HL-60 (cell line): ENCODE data around the gene LRRK1.

ENCODE experiments used
- DNase-seq, 2 experiments: peaks; one replicate each; pipeline ENCODE4 v3.0.0-alpha.2; 2010 to 2020; ENCODE audit warnings: low read depth in 1 of 2, low spot score in 1 of 2
- H3K27ac ChIP-seq: fragments of 250-450 bp; sonication (Bioruptor Pico); replicated peaks from 2 replicates; pipeline ENCODE4 v1.5.1; 2020; ENCODE audit warnings: mild to moderate bottlenecking, moderate library complexity
- H3K27me3 ChIP-seq: fragments of 250-450 bp; sonication (Bioruptor Pico); 2 replicates; pipeline ENCODE4 v1.5.1; 2021; ENCODE audit warnings: mild to moderate bottlenecking, moderate library complexity; ENCODE audit not compliant: insufficient read depth, poor library complexity, severe bottlenecking
- H3K4me3 ChIP-seq: replicated peaks from 2 replicates; pipeline ENCODE4 v1.5.1; 2011; ENCODE audit warnings: mild to moderate bottlenecking, control low read depth, low read length; ENCODE audit not compliant: insufficient read depth
- CTCF ChIP-seq: IDR thresholded peaks from one replicate; pipeline ENCODE4 v1.5.1; 2011; ENCODE audit warnings: low read length, control low read depth, inconsistent platforms; ENCODE audit not compliant: insufficient read depth
- GABPA ChIP-seq: IDR thresholded peaks from 2 replicates; pipeline ENCODE4 v1.6.1; 2012; ENCODE audit warnings: low read depth
- POLR2AphosphoS5 ChIP-seq: IDR thresholded peaks from 2 replicates; pipeline ENCODE4 v1.6.1; 2012; ENCODE audit warnings: low read depth
- REST ChIP-seq: IDR thresholded peaks from 2 replicates; pipeline ENCODE4 v1.6.1; 2012; ENCODE audit warnings: low read depth; ENCODE audit not compliant: insufficient replicate concordance
- SPI1 ChIP-seq: IDR thresholded peaks from 2 replicates; pipeline ENCODE4 v1.6.1; 2012; ENCODE audit warnings: low read depth, mild to moderate bottlenecking, borderline replicate concordance

The LRRK1 gene

GRCh38 chr15:100928632-100929280 lies 9.6 kb downstream of the LRRK1 start:
- Histone ChIP-seq H3K27me3 (no peaks in the 10 kb centered on the region), H3K4me3 (no peak overlapping the region), H3K27ac (no peak overlapping the region)
- TF ChIP-seq GABPA (no peak), SPI1 (no peak), POLR2AphosphoS5 (no peak), CTCF (no peak), REST (no peak)
- DNase-seq: no peak

GRCh38 chr15:100929641-100930042 lies 10.5 kb downstream of the LRRK1 start:
- no peak for DNase-seq
- Histone ChIP-seq H3K27me3 (no peaks in the 10 kb centered on the region), H3K27ac (no peak overlapping the region), H3K4me3 (no peak overlapping the region)
- no peak for TF ChIP-seq GABPA
- TF ChIP-seq CTCF: no peak
- TF ChIP-seq POLR2AphosphoS5: no peak
- TF ChIP-seq SPI1: no peak
- TF ChIP-seq REST: no peak

GRCh38 chr15:100930306-100930848 lies 11.2 kb downstream of the LRRK1 start:
- Histone ChIP-seq H3K4me3 (no peak overlapping the region), H3K27ac (no peak overlapping the region)
- DNase-seq: no peak

More at GRCh38 chr15:100930306-100930848, 11.2 kb downstream of the LRRK1 start:
- no peaks in the 10 kb centered on the region for H3K27me3 ChIP-seq
- TF ChIP-seq GABPA (no peak), SPI1 (no peak), POLR2AphosphoS5 (no peak), CTCF (no peak), REST (no peak)
